CD4-positive, alpha-beta T cell treated with Interleukin-6 for 4 hours (primary cell): Measurements from ENCODE around the gene RARS1.
"Not testable (repeated sequence)": the region's sequence is repeated elsewhere in the genome, so short reads cannot be mapped to it uniquely, and the experiment has no call there.

Experiments used
- DNase-seq: peaks from one replicate; pipeline ENCODE4 v3.0.0-alpha.2; 2020; ENCODE audit warnings: mixed read lengths

Gene RARS1

DNA sequence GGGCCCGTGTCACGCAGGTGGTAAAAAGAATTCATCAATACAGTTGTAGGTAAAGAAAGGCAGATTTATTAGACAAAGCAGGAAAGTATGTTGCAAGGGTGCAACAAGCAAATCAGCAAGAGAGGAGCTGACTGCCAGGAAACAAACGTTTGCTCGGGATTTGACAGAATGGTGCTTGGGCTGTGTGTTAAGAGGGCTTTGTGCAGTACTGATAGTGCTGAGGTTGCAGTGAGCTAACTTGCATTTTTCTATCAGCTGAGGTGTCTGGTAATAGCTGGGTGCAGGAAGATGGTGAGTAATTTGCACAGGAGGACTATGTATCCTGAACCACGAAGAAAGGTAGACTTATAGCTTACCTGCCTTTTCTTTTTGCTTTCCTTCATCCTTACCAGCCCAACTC lies 3.9 kb upstream of the RARS1 start:
- no peak for DNase-seq

DNA sequence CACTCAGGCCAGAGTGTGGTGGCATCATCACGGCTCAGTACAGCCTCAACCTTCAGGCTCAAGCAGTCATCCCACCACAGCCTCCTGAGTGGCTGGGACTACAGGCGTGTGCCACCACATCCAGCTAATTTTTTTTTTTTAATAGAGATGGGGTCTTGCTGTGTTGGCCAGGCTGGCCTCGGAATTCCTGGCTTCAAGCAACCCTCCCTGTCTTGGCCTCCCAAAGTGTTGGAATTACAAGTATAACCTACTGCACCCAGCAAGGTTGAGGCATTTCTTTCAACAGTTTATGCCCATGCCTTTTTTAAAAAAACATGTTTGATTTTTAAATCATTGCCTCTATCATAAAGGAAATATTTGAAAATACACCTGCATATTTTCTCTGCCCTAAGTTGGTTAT lies 2.8 kb downstream of the RARS1 start:
- DNase-seq = no peak

GRCh38 chr5:168494057-168494555 lies 7.8 kb downstream of the RARS1 start:
- no peak for DNase-seq

DNA sequence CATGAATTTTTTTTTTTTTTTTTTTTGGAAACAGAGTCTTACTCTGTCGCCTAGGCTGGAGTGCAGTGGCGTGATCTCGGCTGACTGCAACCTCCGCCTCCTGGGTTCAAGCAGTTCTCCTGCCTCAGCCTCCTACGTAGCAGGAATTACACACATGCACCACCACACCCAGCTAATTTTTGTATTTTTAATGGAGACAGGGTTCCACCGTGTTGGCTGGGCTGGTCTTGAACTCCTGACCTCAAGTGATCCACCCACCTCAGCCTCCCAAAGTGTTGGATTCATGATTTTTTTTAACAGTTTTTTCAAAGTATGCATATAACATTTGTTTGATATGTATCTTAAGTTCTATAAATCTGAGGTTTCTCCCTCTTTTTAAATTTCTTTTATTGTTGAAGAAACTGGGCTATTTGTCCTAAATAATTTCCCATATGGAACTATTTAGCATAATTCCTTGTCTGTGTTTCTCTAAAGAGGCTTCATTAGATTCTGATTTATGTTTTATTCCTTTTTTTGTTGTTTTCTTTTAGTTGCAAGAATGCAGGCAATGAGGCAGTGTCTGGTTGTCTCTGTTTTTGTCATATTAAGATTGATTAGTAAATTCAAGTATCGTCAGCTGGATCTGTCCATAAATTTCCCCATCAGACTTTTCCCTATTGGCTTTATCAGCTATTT lies 16.4 kb downstream of the RARS1 start:
- no peak for DNase-seq

- no peak for DNase-seq
Measured at GRCh38 chr5:168513861-168514428, 27.7 kb downstream of the RARS1 start.

GRCh38 chr5:168525856-168526255 lies 39.6 kb downstream of the RARS1 start:
- DNase-seq = no peak

- no peak for DNase-seq
Measured at GRCh38 chr5:168527756-168528295, 41.6 kb downstream of the RARS1 start.

DNA sequence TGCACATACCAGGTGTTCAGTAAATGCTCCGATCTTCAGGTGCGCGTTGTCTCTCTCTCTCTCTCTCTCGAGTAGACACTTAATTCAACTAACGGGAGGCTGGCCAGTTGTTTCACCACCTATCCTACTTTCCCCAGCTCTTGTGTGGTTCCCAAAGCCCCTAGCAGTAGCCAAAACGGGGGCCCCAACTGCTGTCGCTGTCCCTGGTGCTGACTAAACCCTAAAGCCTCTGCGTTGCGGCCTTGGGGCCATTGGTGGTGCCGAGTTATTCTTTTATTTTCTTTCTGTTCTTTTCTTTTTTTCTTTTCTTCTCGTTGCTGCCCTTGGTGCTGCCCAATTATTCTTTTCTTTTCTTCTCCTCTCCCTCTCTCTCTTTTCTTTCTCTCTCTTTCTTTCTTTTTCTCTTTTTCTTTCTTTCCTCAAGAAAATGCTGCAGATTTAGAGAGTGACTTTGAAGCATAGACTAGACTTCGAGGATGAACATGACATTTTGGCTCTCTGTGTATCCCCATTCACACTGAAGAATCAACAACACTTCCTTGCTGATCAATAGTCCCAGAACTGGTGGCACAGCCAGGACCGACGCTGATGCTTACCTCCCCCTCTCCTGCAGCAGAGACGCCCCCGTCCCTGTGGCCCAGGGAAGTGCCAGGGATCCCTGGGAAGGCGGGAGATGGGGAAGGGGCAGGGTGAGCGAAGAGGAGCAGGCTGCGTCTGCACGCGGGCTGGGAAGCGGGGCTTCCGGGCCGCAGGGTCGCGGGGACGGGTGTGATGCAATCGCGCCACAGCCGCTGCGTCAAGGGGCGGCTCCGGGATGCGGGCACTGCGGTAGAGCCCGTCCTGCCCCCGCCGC lies 42.5 kb downstream of the RARS1 start, which contains the start of gene FBLL1:
Gene FBLL1 (plus strand): TSS at position 785 of the 853 bp plus-strand sequence. CDS start 200 bp downstream, outside the sequence.
- DNase-seq = peak; percentile 17

DNA sequence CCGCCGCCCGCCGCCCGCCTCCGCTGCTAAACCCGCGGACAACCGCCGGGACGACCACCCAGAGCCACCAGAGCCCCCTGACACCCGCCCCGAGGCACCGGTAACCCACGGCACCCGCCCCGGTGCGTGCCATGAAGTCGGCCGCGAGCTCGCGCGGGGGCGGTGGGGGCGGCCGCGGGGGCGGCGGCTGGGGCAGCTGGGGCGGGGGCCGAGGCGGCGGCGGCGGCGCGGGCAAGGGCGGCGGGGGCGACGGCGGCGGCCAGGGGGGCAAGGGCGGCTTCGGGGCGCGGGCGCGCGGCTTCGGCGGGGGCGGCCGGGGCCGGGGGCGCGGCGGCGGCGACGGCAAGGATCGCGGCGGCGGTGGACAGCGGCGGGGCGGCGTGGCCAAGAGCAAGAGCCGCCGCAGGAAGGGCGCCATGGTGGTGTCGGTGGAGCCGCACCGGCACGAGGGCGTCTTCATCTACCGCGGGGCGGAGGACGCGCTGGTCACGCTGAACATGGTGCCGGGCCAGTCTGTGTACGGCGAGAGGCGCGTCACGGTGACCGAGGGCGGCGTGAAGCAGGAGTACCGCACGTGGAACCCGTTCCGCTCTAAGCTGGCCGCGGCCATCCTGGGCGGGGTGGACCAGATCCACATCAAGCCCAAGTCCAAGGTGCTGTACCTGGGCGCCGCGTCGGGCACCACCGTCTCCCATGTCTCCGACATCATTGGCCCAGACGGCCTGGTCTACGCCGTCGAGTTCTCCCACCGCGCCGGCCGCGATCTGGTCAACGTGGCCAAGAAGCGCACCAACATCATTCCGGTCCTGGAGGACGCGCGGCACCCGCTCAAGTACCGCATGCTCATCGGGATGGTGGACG lies 43.3 kb downstream of the RARS1 start:
- DNase-seq = no peak

- DNase-seq = no peak
Measured at GRCh38 chr5:168530621-168531150, 44.4 kb downstream of the RARS1 start.

- no peak for DNase-seq
Measured at GRCh38 chr5:168531191-168531590, 44.9 kb downstream of the RARS1 start.

- no peak for DNase-seq
Measured at GRCh38 chr5:168531987-168532864, 46.0 kb downstream of the RARS1 start.

DNA sequence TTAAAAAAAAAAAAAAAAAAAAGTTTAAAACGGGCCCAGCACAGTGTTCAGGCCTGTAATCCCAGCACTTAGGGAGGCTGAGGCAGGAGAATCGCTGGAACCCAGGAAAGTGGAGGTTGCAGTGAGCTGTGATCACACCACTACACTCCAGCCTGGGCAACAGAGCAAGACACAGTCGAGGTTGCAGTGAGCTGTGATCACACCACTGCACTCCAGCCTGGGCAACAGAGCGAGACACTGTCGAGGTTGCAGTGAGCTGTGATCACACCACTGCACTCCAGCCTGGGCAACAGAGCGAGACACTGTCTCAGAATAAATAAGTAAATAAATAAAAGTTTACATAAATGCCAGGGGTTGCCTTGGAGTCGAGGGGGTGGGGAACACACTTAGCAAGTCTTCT lies 48.1 kb downstream of the RARS1 start:
- not testable (repeated sequence) for DNase-seq

DNA sequence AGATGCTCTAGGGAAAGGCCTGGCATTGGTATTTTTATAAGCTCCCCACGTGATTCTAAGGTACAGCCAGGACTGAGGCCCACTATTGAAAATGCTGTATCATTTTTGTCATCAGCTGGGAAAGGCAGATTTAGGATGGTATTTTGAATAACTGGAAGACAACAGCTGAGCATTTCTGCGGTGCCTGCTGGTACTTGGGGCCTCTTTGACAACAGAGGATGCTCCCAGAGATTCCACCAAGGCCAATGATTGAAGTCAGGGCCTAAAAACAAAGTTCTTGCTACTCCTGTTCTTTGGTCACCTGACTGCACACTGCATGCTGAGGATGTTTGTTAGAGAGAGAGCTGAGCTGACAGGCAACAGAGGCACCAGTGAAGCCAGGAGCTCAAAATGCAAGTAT lies 50.9 kb downstream of the RARS1 start:
- no peak for DNase-seq

- DNase-seq = no peak
Measured at GRCh38 chr5:168549554-168549953, 63.3 kb downstream of the RARS1 start.

- DNase-seq = no peak
Measured at GRCh38 chr5:168550656-168551055, 64.4 kb downstream of the RARS1 start.

DNA sequence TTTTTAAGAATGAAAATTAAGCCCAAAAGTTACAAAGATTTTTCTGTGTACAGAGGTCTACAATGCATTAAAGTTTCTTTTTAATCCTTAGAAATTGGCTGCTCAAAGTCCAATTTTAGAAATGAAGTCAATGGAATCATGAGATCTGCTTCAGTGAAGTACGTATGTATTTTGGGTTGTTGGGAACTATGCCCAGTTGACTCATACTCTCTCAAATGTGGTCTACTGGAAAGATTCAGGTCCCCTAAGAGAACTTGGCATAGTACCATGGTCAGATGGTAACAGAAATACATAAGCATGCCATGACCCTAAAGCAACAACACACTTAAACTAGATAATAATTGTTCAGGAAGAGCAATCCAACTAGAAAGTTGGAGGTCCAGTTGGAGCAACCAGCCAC lies 65.9 kb downstream of the RARS1 start:
- DNase-seq = no peak

DNA sequence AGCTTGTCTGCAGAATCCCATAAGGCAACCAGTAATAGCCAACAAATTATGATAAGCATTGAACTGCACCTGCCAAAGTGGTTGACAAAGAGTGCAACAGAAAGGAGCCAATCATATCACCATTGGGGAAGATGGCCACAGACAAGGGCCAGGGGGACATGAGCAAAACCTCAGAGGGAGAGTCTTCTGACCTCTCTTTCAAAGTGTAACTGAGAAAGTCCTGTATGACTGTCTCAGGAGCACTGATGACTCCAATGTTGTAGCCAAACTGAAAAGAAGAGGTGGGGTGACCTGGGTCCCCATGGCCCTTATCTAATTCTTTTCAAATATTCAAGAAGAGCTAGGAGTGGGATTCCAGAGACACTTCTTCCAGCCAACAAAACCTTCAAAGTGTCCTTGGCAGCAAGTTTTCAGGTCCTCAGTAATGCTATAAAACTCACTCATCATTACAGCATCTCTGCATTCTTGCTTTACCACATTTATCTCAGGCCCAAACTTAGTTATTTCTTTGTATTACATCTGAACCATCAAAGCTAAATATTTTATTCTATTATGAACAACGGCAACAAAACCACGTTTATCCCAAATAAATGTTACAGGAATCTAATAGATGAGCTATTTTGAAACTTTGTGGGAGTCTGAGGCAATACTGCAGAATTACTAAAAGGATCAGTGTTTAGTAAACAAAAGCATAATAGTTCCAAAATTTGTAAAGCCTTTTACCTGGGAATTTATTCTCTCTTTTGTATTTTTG lies 67.3 kb downstream of the RARS1 start:
- DNase-seq = no peak

- DNase-seq = no peak
Measured at GRCh38 chr5:168557389-168557788, 71.1 kb downstream of the RARS1 start.

- DNase-seq = no peak
Measured at GRCh38 chr5:168562279-168562678, 76.0 kb downstream of the RARS1 start.
